ENCODE data around the gene KDM6B. TPM values are rescaled to one million over a fixed set of nuclear protein-coding genes. Genes with fewer than 3 reads are reported as not detected.

The KDM6B gene
- total RNA-seq, 1 donor from 2014 or later = 46.1 TPM

- TF ChIP-seq, protein P1, sequence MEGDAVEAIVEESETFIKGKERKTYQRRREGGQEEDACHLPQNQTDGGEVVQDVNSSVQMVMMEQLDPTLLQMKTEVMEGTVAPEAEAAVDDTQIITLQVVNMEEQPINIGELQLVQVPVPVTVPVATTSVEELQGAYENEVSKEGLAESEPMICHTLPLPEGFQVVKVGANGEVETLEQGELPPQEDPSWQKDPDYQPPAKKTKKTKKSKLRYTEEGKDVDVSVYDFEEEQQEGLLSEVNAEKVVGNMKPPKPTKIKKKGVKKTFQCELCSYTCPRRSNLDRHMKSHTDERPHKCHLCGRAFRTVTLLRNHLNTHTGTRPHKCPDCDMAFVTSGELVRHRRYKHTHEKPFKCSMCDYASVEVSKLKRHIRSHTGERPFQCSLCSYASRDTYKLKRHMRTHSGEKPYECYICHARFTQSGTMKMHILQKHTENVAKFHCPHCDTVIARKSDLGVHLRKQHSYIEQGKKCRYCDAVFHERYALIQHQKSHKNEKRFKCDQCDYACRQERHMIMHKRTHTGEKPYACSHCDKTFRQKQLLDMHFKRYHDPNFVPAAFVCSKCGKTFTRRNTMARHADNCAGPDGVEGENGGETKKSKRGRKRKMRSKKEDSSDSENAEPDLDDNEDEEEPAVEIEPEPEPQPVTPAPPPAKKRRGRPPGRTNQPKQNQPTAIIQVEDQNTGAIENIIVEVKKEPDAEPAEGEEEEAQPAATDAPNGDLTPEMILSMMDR (IDR thresholded peaks at IDR 0.05) = no peak
- Histone ChIP-seq H3K4me3 (peak overlapping the region; percentile 81), H3K27me3 (ENCODE audit: low read depth) (no peaks in the 10 kb centered on the region), H3K4me1 (peaks cover 43% of the 10 kb centered on the region), H3K36me3 (peaks cover 59% of the 10 kb centered on the region), H3K9me3 (no peaks in the 10 kb centered on the region), H3K27ac (peak overlapping the region; percentile 84)
- intact Hi-C loops (cut with DNase I) = no loop called here
- ATAC-seq (no peak), DNase-seq (peak; percentile 49)
These were observed 20.2 kb downstream of the KDM6B start for GRCh38 chr17:7854078-7854777.

DNA sequence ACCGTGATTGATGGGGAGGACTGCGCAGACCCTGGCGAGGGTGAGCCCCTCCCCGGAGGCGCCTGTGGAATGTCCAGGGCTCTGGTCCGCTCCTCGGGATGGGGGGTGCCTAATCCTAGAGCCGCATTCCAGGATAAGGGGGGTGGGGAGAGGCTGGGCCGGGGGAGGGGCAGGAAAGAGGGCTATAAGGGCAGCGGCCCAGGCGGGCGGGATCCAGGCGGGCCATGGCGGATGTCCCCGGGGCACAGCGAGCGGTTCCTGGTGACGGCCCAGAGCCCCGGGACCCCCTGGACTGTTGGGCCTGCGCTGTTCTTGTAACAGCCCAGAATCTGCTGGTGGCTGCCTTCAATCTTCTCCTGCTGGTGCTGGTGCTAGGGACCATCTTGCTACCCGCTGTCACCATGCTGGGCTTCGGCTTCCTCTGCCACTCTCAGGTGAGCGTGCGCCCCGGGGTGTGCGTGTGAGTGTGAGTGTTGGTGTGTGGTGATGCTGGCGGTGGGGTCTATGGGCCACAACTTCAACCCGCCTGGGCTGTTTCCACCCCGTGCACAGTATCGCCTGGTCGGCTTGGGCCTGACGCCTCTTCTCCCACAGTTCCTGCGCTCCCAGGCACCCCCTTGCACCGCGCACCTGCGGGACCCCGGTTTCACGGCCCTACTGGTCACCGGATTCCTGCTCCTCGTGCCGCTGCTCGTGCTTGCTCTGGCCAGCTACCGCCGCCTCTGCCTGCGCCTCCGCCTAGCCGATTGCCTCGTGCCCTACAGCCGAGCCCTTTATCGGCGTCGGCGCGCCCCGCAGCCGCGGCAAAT is 21.0 kb downstream of the KDM6B start, which contains the start of gene TMEM88:
TMEM88 (plus strand) TSS at position 216 of the 809 bp plus-strand sequence; CDS start at position 225, 9 bp downstream.
- no peaks in the 10 kb centered on the region for H3K9me3 ChIP-seq
- TF ChIP-seq, protein P1 (IDR thresholded peaks at IDR 0.05) = no peak
- H3K4me1 ChIP-seq = peaks cover 44% of the 10 kb centered on the region
- intact Hi-C loops (cut with DNase I) = no loop called here
- DNase-seq = peak; percentile 54
- H3K36me3 ChIP-seq = peaks cover 55% of the 10 kb centered on the region
- no peaks in the 10 kb centered on the region for H3K27me3 ChIP-seq (ENCODE audit: low read depth)
- no peak for ATAC-seq
- H3K27ac ChIP-seq = peak within 1 kb of the TSS; percentile 84
- H3K4me3 ChIP-seq = peak within 1 kb of the TSS; percentile 81

DNA sequence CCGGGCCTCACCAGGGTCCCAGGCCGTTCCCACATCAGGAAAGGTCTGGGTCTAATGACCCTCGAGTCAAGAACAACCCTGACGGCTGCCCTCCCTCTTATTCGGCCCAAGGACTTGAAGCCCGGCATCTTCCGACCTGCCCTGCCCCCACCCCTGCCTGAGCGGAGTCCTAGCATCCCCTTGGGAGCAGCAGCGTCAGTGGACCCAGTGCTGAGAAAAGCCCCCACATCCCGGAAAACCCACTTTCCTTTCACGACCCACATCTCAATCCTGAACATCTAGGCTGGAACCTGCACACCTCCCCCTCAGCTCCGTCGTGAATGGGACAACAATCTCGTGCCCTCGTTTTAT is 21.6 kb downstream of the KDM6B start:
- Histone ChIP-seq H3K36me3 (peaks cover 55% of the 10 kb centered on the region), H3K4me3 (peak overlapping the region; percentile 81), H3K27me3 (ENCODE audit: low read depth) (no peaks in the 10 kb centered on the region), H3K4me1 (peaks cover 44% of the 10 kb centered on the region), H3K27ac (peak overlapping the region; percentile 84), H3K9me3 (no peaks in the 10 kb centered on the region)
- TF ChIP-seq, protein P1 (IDR thresholded peaks at IDR 0.05) = no peak
- no peak for ATAC-seq
- DNase-seq = no peak
- intact Hi-C loops (cut with DNase I) = no loop called here

GRCh38 chr17:7856011-7856810 is 22.2 kb downstream of the KDM6B start:
- TF ChIP-seq, protein P1 (IDR thresholded peaks at IDR 0.05) = no peak
- H3K36me3 ChIP-seq = peaks cover 51% of the 10 kb centered on the region
- intact Hi-C loops (cut with DNase I) = no loop called here
- DNase-seq (peak; percentile 66), ATAC-seq (no peak)
- H3K27me3 ChIP-seq (ENCODE audit: low read depth) = no peaks in the 10 kb centered on the region
- H3K4me1 ChIP-seq = peaks cover 42% of the 10 kb centered on the region
- H3K27ac ChIP-seq = peak overlapping the region; percentile 84
- peak overlapping the region; percentile 81 for H3K4me3 ChIP-seq
- no peaks in the 10 kb centered on the region for H3K9me3 ChIP-seq
